ENCODE measurements around the gene OR51A4.

DNA sequence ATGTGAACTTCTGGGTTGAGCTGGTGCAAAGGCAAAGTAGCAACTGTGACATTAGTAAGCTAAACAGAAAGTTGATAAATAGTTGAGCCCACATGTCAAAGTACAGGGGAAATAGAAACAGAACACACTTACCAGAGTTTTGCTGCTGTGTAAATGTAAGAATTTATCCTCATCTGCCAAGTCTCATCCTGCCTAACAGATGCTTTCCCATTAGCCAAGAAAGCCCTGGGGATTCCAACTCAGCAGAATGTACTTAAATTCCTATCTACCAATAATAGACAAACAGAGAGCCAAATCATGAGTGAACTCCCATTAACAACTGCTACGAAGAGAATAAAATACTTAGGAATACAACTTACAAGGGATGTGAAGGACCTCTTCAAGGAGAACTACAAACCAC lies 15.4 kb upstream of the OR51A4 start:
- TF ChIP-seq, protein P1, sequence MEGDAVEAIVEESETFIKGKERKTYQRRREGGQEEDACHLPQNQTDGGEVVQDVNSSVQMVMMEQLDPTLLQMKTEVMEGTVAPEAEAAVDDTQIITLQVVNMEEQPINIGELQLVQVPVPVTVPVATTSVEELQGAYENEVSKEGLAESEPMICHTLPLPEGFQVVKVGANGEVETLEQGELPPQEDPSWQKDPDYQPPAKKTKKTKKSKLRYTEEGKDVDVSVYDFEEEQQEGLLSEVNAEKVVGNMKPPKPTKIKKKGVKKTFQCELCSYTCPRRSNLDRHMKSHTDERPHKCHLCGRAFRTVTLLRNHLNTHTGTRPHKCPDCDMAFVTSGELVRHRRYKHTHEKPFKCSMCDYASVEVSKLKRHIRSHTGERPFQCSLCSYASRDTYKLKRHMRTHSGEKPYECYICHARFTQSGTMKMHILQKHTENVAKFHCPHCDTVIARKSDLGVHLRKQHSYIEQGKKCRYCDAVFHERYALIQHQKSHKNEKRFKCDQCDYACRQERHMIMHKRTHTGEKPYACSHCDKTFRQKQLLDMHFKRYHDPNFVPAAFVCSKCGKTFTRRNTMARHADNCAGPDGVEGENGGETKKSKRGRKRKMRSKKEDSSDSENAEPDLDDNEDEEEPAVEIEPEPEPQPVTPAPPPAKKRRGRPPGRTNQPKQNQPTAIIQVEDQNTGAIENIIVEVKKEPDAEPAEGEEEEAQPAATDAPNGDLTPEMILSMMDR (IDR thresholded peaks at IDR 0.05; ENCODE audit: low read depth, low read length, missing input control) = no peak
- TF ChIP-seq, protein P2, sequence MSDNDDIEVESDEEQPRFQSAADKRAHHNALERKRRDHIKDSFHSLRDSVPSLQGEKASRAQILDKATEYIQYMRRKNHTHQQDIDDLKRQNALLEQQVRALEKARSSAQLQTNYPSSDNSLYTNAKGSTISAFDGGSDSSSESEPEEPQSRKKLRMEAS (IDR thresholded peaks at IDR 0.05) = no peak
- TF ChIP-seq TAF1 (conservative IDR thresholded peaks at IDR 0.05) = no peak
- TF ChIP-seq JUND (IDR thresholded peaks at IDR 0.05) = no peak
- TF ChIP-seq EGR1 (IDR thresholded peaks at IDR 0.05; ENCODE audit: low read depth in 2 of 2) = no peak
- no peak for TF ChIP-seq RAD21 (IDR thresholded peaks at IDR 0.05)
- TF ChIP-seq, protein P3, sequence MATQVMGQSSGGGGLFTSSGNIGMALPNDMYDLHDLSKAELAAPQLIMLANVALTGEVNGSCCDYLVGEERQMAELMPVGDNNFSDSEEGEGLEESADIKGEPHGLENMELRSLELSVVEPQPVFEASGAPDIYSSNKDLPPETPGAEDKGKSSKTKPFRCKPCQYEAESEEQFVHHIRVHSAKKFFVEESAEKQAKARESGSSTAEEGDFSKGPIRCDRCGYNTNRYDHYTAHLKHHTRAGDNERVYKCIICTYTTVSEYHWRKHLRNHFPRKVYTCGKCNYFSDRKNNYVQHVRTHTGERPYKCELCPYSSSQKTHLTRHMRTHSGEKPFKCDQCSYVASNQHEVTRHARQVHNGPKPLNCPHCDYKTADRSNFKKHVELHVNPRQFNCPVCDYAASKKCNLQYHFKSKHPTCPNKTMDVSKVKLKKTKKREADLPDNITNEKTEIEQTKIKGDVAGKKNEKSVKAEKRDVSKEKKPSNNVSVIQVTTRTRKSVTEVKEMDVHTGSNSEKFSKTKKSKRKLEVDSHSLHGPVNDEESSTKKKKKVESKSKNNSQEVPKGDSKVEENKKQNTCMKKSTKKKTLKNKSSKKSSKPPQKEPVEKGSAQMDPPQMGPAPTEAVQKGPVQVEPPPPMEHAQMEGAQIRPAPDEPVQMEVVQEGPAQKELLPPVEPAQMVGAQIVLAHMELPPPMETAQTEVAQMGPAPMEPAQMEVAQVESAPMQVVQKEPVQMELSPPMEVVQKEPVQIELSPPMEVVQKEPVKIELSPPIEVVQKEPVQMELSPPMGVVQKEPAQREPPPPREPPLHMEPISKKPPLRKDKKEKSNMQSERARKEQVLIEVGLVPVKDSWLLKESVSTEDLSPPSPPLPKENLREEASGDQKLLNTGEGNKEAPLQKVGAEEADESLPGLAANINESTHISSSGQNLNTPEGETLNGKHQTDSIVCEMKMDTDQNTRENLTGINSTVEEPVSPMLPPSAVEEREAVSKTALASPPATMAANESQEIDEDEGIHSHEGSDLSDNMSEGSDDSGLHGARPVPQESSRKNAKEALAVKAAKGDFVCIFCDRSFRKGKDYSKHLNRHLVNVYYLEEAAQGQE (IDR thresholded peaks at IDR 0.05) = no peak
- TF ChIP-seq, protein P4, sequence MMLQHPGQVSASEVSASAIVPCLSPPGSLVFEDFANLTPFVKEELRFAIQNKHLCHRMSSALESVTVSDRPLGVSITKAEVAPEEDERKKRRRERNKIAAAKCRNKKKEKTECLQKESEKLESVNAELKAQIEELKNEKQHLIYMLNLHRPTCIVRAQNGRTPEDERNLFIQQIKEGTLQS (IDR thresholded peaks at IDR 0.05) = no peak
- no peak for TF ChIP-seq SP1 (IDR thresholded peaks at IDR 0.05)
- no peak for TF ChIP-seq YY1 (IDR thresholded peaks at IDR 0.05)
- TF ChIP-seq, protein P5, sequence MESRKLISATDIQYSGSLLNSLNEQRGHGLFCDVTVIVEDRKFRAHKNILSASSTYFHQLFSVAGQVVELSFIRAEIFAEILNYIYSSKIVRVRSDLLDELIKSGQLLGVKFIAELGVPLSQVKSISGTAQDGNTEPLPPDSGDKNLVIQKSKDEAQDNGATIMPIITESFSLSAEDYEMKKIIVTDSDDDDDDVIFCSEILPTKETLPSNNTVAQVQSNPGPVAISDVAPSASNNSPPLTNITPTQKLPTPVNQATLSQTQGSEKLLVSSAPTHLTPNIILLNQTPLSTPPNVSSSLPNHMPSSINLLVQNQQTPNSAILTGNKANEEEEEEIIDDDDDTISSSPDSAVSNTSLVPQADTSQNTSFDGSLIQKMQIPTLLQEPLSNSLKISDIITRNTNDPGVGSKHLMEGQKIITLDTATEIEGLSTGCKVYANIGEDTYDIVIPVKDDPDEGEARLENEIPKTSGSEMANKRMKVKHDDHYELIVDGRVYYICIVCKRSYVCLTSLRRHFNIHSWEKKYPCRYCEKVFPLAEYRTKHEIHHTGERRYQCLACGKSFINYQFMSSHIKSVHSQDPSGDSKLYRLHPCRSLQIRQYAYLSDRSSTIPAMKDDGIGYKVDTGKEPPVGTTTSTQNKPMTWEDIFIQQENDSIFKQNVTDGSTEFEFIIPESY (IDR thresholded peaks at IDR 0.05) = no peak
- TF ChIP-seq HNF4A (conservative IDR thresholded peaks at IDR 0.05) = no peak
- no peak for TF ChIP-seq GABPA (IDR thresholded peaks at IDR 0.05 in 1 of 2, conservative IDR thresholded peaks at IDR 0.05 in 1 of 2)
- TF ChIP-seq FOXA2 (IDR thresholded peaks at IDR 0.05) = no peak

Data from liver (tissue), 3 donors.